Left lobe of liver (tissue), 2 donors: ENCODE measurements around the gene MED25. TPM values are rescaled to one million over a fixed set of nuclear protein-coding genes. Genes with fewer than 3 reads are reported as not detected.

ENCODE experiments used
- ATAC-seq: fragments of 200-7000 bp; cut with Tn5 transposase; one replicate; pipeline ENCODE4 v1.9.1; 2020; ENCODE audit warnings: mild to moderate bottlenecking, moderate library complexity
- DNase-seq: peaks from one replicate; pipeline ENCODE4 v3.0.0-alpha.2; 2020; ENCODE audit warnings: low spot score
- total RNA-seq: library from RNA; stranded (reverse); gene quantifications from one replicate; pipeline ENCODE4 v1.2.1, GENCODE V29; 2021
- donor health status: DM: no; HTN: no; CAD: no; lungs with moderate emphysema.
- donor health status: DM: no; HTN: yes; CAD: no.

MED25 gene
- total RNA-seq, 1 donor from 2014 or later = 16.5 TPM

GRCh38 chr19:49795615-49796014 is 22.5 kb upstream of the MED25 start:
- DNase-seq (no peak), ATAC-seq (no peak)

DNA sequence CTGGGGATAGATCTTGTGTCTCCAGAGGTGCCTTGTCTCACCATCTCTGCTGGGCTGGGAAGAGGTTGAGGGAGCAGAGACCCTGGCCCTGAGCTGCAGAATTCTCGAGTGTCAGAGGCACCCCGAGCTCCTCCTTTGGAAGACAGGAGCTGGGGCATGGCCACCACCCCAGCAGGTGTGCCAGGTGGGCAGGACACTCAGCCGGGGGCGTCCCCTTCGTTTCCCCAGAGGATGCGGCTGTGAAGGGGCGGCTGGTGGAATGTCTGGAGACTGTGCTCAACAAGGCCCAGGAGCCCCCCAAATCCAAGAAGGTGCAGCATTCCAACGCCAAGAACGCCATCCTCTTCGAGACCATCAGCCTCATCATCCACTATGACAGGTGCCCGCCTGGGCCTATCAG is 19.5 kb upstream of the MED25 start:
- no peak for ATAC-seq
- DNase-seq = no peak

- no peak for DNase-seq
- no peak for ATAC-seq
Observed at GRCh38 chr19:49799271-49799797, 18.8 kb upstream of the MED25 start.

- no peak for DNase-seq
- no peak for ATAC-seq
Observed at GRCh38 chr19:49799798-49800376, 18.2 kb upstream of the MED25 start.

- DNase-seq (no peak), ATAC-seq (no peak)
Observed at GRCh38 chr19:49800771-49801170, 17.3 kb upstream of the MED25 start.

DNA sequence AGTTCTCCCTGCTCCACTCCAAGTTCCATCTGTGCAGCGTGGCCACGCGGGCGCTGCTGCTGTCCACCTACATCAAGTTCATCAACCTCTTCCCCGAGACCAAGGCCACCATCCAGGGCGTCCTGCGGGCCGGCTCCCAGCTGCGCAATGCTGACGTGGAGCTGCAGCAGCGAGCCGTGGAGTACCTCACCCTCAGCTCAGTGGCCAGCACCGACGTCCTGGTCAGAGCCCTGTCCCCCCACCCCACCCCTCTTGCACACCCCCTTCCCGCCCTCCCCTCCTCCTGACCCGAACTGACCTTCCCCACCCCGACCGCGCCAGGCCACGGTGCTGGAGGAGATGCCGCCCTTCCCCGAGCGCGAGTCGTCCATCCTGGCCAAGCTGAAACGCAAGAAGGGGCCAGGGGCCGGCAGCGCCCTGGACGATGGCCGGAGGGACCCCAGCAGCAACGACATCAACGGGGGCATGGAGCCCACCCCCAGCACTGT is 16.6 kb upstream of the MED25 start:
- ATAC-seq (no peak), DNase-seq (no peak)

DNA sequence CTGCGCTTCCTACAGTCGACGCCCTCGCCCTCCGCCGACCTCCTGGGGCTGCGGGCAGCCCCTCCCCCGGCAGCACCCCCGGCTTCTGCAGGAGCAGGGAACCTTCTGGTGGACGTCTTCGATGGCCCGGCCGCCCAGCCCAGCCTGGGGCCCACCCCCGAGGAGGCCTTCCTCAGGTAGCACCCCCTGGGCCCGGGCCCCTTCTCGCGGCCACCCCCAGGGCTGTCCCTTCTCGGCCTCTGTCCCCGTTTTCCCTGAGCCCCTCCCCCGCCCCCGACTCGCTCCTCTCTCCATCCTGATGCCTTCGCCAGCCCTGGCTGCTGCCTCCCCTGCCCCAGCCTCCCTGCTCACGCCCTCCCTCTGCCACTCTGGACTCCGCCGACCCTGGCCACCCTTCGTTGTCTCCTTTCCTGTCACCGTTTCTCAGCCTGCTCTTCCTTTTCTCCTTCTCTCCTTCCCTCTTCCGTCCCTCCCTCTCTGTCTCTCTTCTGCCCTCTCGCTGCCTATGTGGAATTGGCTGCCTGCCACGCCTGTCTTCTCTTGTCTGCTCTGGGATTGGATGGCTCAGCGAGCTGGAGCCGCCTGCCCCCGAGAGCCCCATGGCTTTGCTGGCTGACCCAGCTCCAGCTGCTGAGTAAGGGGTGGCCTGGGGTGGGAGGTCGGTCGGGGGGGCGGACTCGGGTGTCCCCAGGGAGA is 16.0 kb upstream of the MED25 start:
- no peak for DNase-seq
- peak; percentile 39 for ATAC-seq

DNA sequence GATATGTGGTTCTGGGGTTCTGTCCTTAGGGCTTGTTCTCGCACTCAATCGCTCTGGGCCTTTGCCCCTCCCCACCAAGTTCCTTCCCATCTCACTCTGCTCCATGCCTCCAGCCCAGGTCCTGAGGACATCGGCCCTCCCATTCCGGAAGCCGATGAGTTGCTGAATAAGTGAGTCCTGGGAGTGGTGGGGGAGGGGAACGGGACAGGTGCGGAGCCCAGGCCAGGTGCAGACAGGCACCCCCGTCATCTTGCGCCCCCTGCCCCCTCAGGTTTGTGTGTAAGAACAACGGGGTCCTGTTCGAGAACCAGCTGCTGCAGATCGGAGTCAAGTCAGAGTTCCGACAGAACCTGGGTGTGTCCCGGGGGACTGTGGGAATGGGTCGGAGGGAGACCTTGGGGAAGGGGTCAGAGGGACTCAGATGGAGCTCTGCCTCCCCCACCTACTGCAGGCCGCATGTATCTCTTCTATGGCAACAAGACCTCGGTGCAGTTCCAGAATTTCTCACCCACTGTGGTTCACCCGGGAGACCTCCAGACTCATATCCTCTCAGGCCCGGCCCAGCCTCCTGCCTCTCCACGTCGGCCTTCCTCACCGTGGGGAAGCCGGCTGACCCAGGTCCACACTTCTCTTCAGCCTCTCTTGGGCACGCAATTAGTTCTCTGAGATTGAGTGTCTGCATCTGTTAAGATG is 15.1 kb upstream of the MED25 start:
- no peak for DNase-seq

GRCh38 chr19:49803529-49803856 is 14.6 kb upstream of the MED25 start:
- no peak for ATAC-seq
- DNase-seq = no peak

More for the DNA sequence above, 15.1 kb upstream of the MED25 start:
- no peak for ATAC-seq

GRCh38 chr19:49805822-49806619 is 12.1 kb upstream of the MED25 start:
- ATAC-seq = no peak
- no peak for DNase-seq

GRCh38 chr19:49806620-49806959 is 11.5 kb upstream of the MED25 start:
- ATAC-seq = no peak

DNA sequence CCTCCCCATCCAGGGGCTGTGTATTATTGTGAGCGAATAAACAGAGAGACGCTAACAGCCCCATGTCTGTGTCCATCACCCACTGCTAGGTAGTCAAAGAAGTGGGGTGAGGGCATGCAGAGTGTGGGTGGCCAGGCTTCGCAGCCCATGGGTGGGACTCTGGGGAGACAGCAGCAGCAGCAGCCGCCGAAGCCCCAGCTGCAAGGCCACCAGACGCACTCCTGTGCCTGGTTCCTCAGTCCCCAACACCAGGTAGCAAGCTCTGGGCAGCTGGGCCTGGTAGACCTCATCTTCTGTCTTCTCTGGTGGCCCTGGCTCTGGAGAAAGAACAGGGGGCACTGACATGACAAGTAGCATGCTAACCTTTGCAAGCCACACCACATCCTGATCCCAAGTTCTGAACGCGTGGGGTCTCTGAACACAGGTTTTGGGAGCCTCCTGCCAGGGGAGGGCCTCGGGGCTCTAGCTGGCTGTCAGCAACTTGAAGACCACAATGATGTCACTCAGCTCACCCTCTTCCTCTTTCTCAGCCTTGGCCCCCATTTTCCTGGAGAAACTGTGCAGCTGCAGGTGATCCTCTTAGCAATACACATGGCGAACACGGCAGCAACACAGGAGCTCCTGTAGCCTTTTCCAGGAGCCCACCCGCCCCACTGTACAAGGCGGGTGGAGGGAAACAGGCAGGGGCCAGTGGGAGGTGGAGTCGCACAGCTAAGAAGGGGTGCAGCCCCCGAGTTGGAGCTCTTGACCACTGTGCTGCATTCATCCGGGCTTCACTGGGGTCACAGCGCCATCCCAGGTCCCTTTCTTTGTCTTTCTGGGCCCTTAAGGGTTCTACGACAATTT is 10.8 kb upstream of the MED25 start:
- no peak for DNase-seq
- no peak for ATAC-seq

More at GRCh38 chr19:49806620-49806959, 11.5 kb upstream of the MED25 start:
- DNase-seq = no peak

- no peak for DNase-seq
- no peak for ATAC-seq
Observed at GRCh38 chr19:49807904-49808675, 10.0 kb upstream of the MED25 start.

GRCh38 chr19:49808711-49809159 is 9.4 kb upstream of the MED25 start:
- ATAC-seq (peak; percentile 84), DNase-seq (peak; percentile 94)

DNA sequence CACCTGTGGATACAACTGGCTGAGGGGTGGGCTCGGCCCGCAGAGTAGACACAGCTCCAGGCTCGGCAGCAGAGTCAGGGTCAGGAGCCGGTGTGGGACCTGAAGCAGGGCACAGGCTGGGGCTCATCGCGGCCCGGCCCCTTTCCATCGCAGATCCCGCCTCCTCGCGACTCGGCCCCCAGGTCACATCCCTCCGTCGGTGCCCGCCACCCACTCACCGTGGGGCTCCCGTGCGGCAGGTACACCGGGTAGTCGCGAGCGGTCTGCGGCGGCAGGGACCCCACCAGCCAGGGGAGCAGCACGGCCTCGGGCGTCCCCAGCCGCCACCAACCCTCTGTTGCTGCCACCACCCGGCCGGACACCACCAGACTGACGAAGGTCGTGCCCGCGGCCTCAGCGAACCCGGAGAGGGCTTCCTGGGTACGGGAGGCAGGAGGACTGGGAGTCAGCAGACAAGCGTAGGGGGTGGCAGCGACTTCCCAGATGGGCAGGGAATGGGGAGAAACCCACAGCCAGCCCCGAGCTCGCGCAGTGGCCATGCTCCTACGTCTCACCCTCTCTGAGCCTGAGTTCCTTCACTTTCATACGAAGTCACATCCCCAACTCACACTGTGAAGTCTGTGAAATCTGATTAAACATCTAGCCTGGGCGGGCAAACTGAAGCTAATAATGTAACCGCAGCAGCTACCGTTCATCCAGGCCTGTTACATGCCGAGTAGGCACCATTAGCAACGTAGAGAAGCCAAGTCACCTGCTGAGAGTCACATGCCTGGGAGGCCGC is 8.7 kb upstream of the MED25 start:
- peak; percentile 65 for DNase-seq
- peak; percentile 63 for ATAC-seq

DNA sequence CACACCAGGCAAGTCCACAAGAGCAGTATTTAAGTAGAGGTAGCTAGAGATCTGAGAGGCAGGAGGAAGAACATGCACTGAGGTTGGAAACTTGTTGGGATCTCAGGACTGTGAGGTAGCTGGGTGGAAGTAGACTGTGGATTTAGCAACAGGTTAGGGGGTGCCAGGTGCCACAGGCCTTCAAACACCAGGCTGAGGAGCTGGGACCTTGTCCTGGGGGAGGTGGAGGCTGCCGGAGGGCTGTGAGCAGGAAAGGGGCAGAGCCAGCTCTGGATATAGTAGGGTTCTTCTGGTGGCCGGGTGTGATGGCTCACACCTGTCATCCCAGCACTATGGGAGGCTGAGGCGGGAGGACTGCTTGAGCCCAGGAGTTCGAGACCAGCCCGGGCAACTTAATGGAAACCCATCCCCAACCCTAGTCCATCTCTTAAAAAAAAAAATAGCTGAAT is 8.1 kb upstream of the MED25 start:
- ATAC-seq = no peak
- DNase-seq = no peak

GRCh38 chr19:49811328-49811727 is 6.8 kb upstream of the MED25 start:
- no peak for DNase-seq
- no peak for ATAC-seq

DNA sequence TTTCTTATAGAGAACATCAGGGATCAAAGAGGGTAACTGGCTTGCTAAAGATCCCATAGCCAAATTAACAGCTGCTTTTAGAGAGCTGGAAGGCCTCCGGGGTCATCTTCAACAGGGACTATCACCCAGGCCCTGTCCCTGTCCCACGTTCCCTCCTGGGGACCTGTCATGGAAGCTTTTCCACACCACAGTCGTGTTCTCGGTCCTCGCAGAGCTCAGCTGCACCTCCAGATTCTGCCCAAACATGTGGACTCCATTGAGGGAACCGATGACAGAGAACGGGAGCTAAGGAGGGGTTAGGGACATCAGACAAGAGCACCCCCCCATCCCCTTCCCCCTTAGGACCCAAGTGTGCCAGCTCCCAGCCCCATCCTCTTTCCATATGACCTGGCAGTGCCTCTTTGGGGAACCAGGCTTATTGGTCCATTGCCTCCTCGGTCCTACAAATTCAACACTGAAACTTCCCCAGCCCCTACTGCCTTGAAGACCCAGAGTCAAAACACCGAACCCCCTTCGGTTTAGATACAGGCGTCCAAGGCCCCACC is 5.6 kb upstream of the MED25 start:
- ATAC-seq = no peak
- DNase-seq = no peak
